Adipocyte (in vitro differentiated cells): ENCODE data around the gene ATP8B1.

Experiments used
- DNase-seq: peaks from one replicate; pipeline ENCODE4 v3.0.0-alpha.2; 2015; ENCODE audit warnings: low read depth
- H3K27me3 ChIP-seq: replicated peaks from 2 replicates; pipeline ENCODE4 v1.7.0; 2013; ENCODE audit warnings: mild to moderate bottlenecking, low read length, moderate library complexity; ENCODE audit not compliant: control insufficient read depth, insufficient read depth
- H3K36me3 ChIP-seq: 2 replicates; pipeline ENCODE4 v1.7.0; 2013; ENCODE audit warnings: low read length, mild to moderate bottlenecking, moderate library complexity; ENCODE audit not compliant: control insufficient read depth, insufficient read depth, severe bottlenecking
- H3K4me1 ChIP-seq: 2 replicates; pipeline ENCODE4 v1.7.0; 2013; ENCODE audit warnings: mild to moderate bottlenecking, low read length, moderate library complexity; ENCODE audit not compliant: control insufficient read depth, insufficient read depth
- H3K4me3 ChIP-seq: 2 replicates; pipeline ENCODE4 v1.7.0; 2013; ENCODE audit warnings: mild to moderate bottlenecking, low read length, moderate library complexity
- H3K9ac ChIP-seq: 2 replicates; pipeline ENCODE4 v1.7.0; 2013; ENCODE audit warnings: mild to moderate bottlenecking, low read length, moderate library complexity
- H3K9me3 ChIP-seq: 2 replicates; pipeline ENCODE4 v1.7.0; 2013; ENCODE audit warnings: mild to moderate bottlenecking, low read length, moderate library complexity; ENCODE audit not compliant: control insufficient read depth

The ATP8B1 gene

DNA sequence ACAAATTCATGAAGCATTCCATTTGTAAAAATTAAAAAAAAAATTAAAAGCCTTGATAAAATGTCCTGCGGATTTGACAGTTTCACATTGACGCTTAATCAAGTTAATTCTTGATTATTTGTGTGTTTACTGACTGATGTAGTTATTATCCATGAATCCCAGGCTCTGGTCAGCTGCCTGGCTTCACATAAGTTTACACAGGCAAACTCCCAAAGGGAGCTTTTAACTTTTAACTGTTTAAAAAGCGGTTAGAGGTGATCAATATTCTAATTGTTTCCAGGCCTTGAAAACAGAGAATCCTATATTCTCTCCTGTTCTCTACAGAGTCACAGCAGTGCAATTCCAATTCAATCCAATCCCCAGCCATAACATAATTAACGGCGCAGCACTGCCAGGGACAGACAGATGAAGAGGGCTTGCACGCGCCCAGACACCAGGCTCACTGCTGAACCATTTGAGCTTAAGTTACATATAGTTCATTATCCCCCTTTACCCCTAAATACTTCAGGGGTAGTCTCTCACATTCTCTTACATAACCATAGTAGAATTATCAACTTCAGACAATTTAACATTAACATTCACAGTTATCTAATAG lies 47.5 kb downstream of the ATP8B1 start:
- H3K4me1 ChIP-seq: no peaks in the 10 kb centered on the region
- DNase-seq: no peak

DNA sequence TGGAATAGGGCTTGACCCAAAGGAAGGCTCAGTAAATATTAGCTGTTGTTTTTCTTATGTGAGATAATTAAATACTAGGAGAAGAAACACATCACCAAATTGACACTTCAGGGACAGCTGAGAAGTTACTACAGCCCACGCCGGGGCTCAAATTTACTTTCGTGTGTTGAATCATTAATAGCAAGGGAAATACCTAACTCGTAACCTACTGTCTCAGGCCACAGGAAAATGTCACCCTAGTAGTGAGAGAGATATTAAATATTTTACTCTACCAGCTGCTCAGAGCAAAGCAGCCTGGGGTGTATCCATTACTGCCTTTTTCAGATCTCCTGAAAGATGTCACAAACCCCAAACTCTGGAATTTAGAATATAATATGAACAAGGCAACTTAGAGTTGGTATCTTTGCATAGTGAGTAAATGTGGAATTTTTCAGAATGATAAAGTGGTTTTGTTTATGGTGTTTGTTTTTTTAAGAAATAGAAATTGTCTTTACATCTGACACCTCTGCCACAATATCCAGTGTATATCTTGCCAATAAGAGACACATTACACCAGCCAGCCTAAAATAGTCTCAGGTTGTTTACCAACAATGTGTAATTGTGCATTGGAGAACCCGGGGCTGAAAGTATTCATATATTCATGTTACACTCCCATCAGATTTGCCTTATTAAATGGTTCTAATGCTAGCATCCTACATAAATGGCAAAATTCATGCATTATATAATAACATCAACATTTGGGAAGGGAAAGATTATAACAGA lies 48.4 kb downstream of the ATP8B1 start:
- H3K4me3 ChIP-seq: no peak overlapping the region
- no peak for DNase-seq
- peaks cover 3% of the 10 kb centered on the region for H3K4me1 ChIP-seq
- no peaks in the 10 kb centered on the region for H3K36me3 ChIP-seq
- H3K9ac ChIP-seq: no peak overlapping the region
- H3K27me3 ChIP-seq: no peaks in the 10 kb centered on the region
- H3K9me3 ChIP-seq: no peaks in the 10 kb centered on the region

More for the DNA sequence above, 47.5 kb downstream of the ATP8B1 start:
- Histone ChIP-seq H3K27me3 (no peaks in the 10 kb centered on the region), H3K4me3 (no peak overlapping the region), H3K36me3 (no peaks in the 10 kb centered on the region), H3K9ac (no peak overlapping the region), H3K9me3 (no peaks in the 10 kb centered on the region)

DNA sequence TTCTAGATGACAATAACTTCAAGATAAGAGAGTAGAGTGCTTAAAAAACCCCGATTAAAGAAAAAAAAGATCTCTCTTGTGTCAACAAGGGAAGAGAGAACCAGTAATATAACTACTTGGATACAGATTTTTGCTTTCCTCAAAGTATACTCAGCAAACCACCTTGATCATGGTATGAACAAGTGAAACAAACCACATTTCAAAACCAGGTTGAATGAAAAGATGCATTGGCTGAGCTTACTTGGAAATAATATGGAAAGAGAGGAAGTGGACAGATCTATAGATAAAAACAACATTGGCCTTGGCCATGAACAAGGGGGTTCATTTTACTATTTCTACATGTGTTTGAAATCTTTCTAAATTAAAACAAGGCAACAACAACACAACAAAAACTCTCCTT lies 50.1 kb downstream of the ATP8B1 start:
- no peaks in the 10 kb centered on the region for H3K36me3 ChIP-seq

DNA sequence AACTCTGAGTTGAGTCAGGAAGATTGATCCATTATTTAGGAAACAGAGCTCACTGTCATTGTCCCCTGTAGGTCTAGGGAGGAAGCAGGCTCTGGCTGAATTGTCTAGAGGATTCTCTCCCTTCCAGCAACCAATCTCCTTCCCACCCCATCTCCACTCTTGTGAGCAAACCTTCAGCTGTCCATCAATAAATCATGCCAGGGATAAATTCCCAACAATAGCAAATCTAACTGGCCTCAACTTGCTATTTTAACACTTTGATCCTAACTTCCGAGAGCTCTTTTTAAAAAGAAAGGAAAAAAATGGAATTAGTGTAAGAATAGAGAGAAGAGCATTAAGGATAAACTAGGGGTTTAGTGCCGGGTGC lies 53.5 kb downstream of the ATP8B1 start:
- DNase-seq: no peak
- H3K4me3 ChIP-seq: no peak overlapping the region

More for the DNA sequence above, 50.1 kb downstream of the ATP8B1 start:
- Histone ChIP-seq H3K9me3 (no peaks in the 10 kb centered on the region), H3K9ac (no peak overlapping the region), H3K4me1 (peaks cover 3% of the 10 kb centered on the region), H3K27me3 (no peaks in the 10 kb centered on the region), H3K4me3 (no peak overlapping the region)
- no peak for DNase-seq

DNA sequence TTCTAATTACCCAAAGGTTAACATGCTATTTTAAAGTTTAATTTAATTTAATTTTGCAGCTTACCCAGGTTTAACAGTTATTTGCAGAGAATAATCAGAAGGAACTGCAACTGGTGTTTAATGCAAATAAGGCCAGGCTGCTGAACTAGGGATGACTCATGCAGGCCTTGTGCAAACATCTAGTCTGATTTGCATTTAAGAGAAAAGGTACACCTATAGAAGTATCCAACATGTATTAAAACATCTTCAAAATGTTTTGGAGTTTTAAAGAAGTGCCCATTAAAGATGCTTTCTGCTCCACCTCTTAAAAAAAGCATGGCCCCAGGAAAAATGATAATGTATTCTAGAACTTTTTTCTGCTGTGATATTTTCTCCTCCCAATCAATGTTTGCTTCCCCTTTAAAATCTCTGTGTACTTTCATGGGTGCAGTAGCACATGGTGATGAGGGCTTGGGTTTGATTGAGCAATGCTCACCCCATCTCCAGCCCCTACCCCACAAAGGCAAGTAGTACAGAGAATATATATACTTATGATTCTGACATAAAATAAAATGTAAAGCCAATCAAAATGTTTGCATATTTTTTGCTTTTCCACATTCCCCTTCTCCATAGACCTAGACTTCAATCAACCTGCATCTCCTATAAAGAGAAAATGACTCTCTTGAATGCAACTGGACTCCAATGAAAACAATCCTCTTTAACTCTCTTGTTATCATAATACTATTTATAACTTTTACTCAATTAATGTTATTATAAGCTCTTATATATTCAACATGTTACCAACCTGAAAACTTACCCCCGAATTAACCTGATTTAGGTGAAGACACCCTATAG lies 54.1 kb downstream of the ATP8B1 start:
- no peaks in the 10 kb centered on the region for H3K27me3 ChIP-seq
- peaks cover 5% of the 10 kb centered on the region for H3K4me1 ChIP-seq

More for the DNA sequence above, 53.5 kb downstream of the ATP8B1 start:
- no peaks in the 10 kb centered on the region for H3K36me3 ChIP-seq
- H3K27me3 ChIP-seq: no peaks in the 10 kb centered on the region
- peaks cover 3% of the 10 kb centered on the region for H3K4me1 ChIP-seq
- no peaks in the 10 kb centered on the region for H3K9me3 ChIP-seq
- H3K9ac ChIP-seq: no peak overlapping the region

DNA sequence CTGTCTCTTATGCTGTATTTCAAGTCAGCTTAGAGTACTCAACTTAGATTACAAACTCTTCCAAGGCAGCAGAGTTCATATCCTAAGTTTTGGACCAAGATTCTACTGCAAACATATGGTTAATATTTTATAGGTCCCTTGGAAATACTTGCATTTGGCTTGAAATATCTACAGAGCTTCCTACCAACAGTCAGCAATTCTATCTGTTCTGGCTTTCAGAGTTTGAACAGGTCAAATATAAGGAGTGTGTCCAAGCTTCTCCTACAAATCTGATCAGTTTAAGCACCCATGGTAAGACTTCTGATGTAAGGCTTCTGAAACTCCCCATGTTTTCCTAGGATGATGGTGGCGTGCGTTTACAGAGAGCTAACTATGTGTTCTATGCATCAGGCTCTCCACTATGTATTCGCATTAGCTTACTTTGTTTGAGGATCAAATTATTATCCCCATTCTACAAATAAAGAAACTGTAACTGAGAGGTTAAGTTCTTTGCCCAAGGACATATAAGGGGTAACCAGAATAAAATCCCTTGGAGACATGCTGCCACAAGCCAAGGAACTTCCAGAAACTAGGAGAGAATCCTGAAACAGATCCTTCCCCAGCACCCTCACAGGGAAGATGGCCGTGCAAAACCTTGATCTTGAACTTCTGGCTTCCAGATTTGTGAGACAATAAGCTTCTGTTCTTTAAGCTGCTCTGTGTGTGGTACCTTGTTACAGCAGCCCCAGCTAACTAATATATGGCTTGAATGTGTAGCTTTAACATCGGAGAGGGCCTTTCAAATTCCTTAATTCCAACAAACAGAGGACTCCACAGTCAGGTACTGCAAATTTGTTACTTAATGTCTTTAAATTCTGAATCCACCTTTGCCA lies 55.1 kb downstream of the ATP8B1 start:
- H3K36me3 ChIP-seq: no peaks in the 10 kb centered on the region
- peaks cover 10% of the 10 kb centered on the region for H3K4me1 ChIP-seq
- no peak overlapping the region for H3K4me3 ChIP-seq
- H3K27me3 ChIP-seq: no peaks in the 10 kb centered on the region
- DNase-seq: no peak
- H3K9ac ChIP-seq: no peak overlapping the region
- no peaks in the 10 kb centered on the region for H3K9me3 ChIP-seq

More for the DNA sequence above, 54.1 kb downstream of the ATP8B1 start:
- Histone ChIP-seq H3K4me3 (no peak overlapping the region), H3K9me3 (no peaks in the 10 kb centered on the region), H3K36me3 (no peaks in the 10 kb centered on the region), H3K9ac (no peak overlapping the region)
- DNase-seq: peak; percentile 63

DNA sequence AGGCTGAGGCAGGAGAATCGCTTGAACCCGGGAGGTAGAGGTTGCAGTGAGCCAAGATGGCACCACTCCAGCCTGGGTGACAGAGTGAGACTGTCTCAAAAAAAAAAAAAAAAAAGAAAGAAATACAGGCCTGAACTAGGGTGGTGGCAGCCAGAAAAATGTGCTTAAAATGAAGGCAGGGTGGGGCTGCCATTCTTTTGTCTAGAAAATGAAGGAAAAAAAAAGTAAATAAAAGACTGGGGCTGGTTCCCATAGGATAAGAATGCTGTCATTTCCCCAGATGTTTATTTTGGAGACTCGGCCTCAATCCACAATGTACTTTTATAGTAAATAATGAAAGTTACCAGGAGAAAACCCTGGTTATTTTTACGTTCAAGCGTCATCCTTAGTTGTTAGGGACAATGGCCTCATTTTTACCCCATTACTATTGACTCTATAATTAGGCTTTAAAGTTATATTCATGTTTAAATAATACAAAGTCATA lies 58.9 kb downstream of the ATP8B1 start:
- peaks cover 12% of the 10 kb centered on the region for H3K4me1 ChIP-seq
- DNase-seq: peak; percentile 68
- H3K9me3 ChIP-seq: peaks cover 7% of the 10 kb centered on the region
- no peak overlapping the region for H3K4me3 ChIP-seq
- H3K27me3 ChIP-seq: no peaks in the 10 kb centered on the region
- H3K9ac ChIP-seq: no peak overlapping the region
- no peaks in the 10 kb centered on the region for H3K36me3 ChIP-seq

DNA sequence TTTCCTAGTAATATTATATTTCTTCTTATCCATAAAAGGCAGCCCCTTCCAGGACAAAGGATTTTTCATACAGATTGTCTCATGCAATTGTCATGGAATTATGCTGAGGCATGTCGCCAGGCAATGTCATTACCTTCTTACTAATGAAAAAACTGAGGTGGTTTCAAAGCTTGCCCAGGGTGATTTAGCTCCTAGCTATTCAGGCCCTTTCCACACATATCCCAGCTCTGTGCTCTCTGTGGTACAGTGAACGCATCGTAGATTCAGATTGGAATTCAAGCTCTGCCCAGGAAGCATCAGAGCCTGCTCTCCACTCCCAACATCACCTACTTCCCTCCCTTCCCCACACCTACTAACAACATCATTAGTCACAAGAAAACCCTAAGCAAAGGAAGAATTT lies 60.1 kb downstream of the ATP8B1 start:
- no peak overlapping the region for H3K9ac ChIP-seq
- H3K9me3 ChIP-seq: peaks cover 7% of the 10 kb centered on the region
- H3K4me3 ChIP-seq: no peak overlapping the region
- peak; percentile 73 for DNase-seq
- H3K36me3 ChIP-seq: no peaks in the 10 kb centered on the region
- H3K27me3 ChIP-seq: no peaks in the 10 kb centered on the region
- H3K4me1 ChIP-seq: peaks cover 14% of the 10 kb centered on the region

DNA sequence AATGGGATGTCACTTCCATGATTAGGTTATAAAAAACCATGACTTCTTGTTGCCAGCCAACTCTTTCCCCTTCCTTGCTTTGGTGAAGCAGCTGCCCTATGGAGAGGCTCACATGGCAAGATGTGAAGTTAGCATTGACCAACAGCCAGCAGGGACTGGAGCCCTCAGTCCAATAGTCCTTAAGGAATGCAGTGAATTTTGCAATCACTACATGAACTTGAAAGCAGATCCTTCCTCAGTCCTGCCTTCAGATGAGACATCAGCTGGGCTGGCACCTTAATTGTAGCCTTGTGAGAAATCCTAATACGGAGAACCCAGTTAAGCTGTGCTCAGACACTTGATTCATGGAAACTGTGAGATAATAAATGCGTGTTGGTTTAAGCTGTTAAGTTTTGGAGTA lies 61.8 kb downstream of the ATP8B1 start:
- H3K27me3 ChIP-seq: no peaks in the 10 kb centered on the region
- H3K9me3 ChIP-seq: peaks cover 7% of the 10 kb centered on the region
- no peak for DNase-seq
- no peak overlapping the region for H3K9ac ChIP-seq
- no peak overlapping the region for H3K4me3 ChIP-seq
- no peaks in the 10 kb centered on the region for H3K36me3 ChIP-seq
- H3K4me1 ChIP-seq: peaks cover 26% of the 10 kb centered on the region

DNA sequence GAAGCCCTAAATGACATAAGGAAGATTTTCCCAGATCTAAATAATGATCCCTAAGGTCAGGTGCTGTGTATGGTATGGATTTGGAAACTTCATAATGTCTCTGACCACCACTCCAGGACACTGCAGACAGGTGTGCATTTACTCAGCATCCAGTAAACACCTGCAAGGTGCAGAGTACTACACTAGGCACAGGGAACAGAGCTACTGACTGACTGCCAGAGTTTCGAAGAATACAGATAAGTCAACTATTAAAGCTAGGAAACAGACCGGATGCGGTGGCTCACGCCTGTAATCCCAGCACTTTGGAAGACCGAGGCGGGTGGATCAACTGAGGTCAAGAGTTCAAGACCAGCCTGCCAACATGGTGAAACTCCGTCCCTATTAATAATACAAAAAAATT lies 65.0 kb downstream of the ATP8B1 start:
- peak overlapping the region; percentile 70 for H3K4me3 ChIP-seq
- H3K4me1 ChIP-seq: peaks cover 19% of the 10 kb centered on the region
- H3K27me3 ChIP-seq: no peaks in the 10 kb centered on the region
- H3K36me3 ChIP-seq: no peaks in the 10 kb centered on the region
- peak overlapping the region; percentile 69 for H3K9ac ChIP-seq
- peaks cover 7% of the 10 kb centered on the region for H3K9me3 ChIP-seq
- no peak for DNase-seq
